Activated naive CD4-positive, alpha-beta T cell treated with anti-CD3 and anti-CD28 coated beads, Interleukin-2, amount 10 ng/mL, durations not matched to agents 7 days and 5 days (primary cell): ENCODE measurements around the gene TFF2.

Source experiments
- CTCF ChIA-PET: fragments of 350-600 bp; sonication (Branson Sonifier 250); formaldehyde crosslinking; loops from one replicate; lab custom pipeline; 2021; ENCODE audit warnings: antibody characterized with exemption; lab: Charles Lee
- DNase-seq: peaks from one replicate; pipeline ENCODE4 v3.0.0-alpha.2; 2020
- H3K27ac Mint-ChIP-seq: one replicate; pipeline ENCODE4 v1.8.0; 2021; ENCODE audit warnings: mild to moderate bottlenecking, moderate library complexity, mixed read lengths
- H3K27me3 Mint-ChIP-seq: one replicate; pipeline ENCODE4 v1.8.0; 2021; ENCODE audit warnings: mild to moderate bottlenecking, mixed read lengths
- H3K36me3 Mint-ChIP-seq: one replicate; pipeline ENCODE4 v1.8.0; 2021; ENCODE audit warnings: mixed read lengths
- H3K4me1 Mint-ChIP-seq: one replicate; pipeline ENCODE4 v1.8.0; 2021; ENCODE audit warnings: mixed read lengths
- H3K4me3 Mint-ChIP-seq: one replicate; pipeline ENCODE4 v1.8.0; 2021; ENCODE audit warnings: mild to moderate bottlenecking, moderate library complexity, mixed read lengths
- H3K9me3 Mint-ChIP-seq: one replicate; pipeline ENCODE4 v1.8.0; 2021; ENCODE audit warnings: mixed read lengths

TFF2 gene

DNA sequence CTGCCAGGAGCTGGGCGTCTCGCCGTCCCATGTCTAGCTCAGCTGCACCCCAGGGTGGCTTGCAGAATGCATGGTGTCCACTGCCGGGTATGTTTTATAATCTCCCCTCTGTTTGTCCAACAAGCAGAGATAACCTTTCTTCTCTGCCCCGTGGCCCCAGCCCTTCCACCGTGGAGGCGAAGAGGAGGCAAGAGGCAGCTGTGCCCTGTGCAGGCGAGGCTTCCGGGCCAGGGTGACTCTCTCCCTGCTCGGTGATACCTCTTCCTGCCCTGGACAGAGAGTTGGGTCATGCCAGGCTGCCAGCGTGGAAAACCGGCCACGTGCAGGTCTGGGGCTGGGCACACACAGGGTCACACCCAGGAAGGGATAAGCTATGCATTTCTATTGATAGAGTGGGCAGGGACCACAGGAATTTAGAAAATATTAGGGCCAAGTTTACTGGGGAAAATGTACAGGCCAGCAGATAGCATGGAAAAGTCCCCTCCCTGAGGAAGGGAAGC lies at the start of gene TFF2:
TSS of gene TFF2 (minus strand) at position 68 of the 500 bp plus-strand sequence. CDS start at position 31, 37 bp downstream.
- Mint-ChIP-seq H3K27ac (no peak within 1 kb of the TSS), H3K9me3 (peaks cover 14% of the 10 kb centered on the region), H3K4me1 (no peaks in the 10 kb centered on the region), H3K36me3 (no peaks in the 10 kb centered on the region), H3K4me3 (no peak within 1 kb of the TSS), H3K27me3 (peaks cover 35% of the 10 kb centered on the region)
- no peak for DNase-seq
- CTCF ChIA-PET = no interaction called here

- Mint-ChIP-seq H3K9me3 (peaks cover 10% of the 10 kb centered on the region), H3K27me3 (no peaks in the 10 kb centered on the region), H3K4me1 (peaks cover 53% of the 10 kb centered on the region), H3K36me3 (peaks cover 25% of the 10 kb centered on the region), H3K27ac (no peak overlapping the region), H3K4me3 (no peak overlapping the region)
- CTCF ChIA-PET = interaction anchor here (0.7 kb wide), 1 partner anchor 199 kb away, joined by 3 read pairs; no protein-coding TSS in a partner anchor
- no peak for DNase-seq
Measured at GRCh38 chr21:42400525-42400924, 49.7 kb upstream of the TFF2 start.

DNA sequence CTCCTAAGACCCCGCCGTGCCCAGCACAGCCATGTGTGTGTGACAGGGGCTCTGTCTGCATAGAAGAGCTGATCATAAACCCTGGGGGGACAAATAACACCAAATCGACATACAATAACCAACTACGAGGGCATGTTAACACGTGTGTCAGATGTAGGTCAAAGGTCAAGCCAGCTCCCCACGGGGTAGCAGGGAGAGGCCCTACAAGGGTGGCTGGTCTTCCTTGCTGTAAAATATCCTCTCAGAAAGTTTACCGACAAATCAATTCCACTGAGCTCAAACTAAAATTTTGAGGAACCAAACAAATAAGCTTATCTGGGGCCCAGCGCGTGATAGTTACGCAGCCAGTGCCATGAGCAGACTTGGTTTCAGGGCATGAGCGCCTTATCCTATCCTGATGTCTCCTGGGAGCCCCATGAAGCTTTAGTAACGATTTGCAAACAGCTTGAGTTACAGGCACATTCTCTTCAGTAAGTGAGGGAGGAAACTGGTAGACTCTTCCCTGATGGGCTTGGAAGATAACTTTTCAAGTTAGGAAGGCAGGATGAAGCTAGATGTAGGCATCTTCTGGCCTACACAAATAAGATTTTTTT lies 47.7 kb upstream of the TFF2 start:
- CTCF ChIA-PET = interaction anchor here (1.1 to 1.8 kb wide), 4 partner anchors 11 to 140 kb away, joined by 3 to 6 read pairs (median 4); no protein-coding TSS in a partner anchor

GRCh38 chr21:42397746-42398394 lies 47.1 kb upstream of the TFF2 start:
- Mint-ChIP-seq H3K36me3 (peaks cover 19% of the 10 kb centered on the region), H3K4me1 (peaks cover 60% of the 10 kb centered on the region), H3K27ac (no peak overlapping the region), H3K27me3 (peaks cover 9% of the 10 kb centered on the region), H3K9me3 (peaks cover 10% of the 10 kb centered on the region), H3K4me3 (no peak overlapping the region)
- CTCF ChIA-PET = interaction anchor here (1.1 to 1.8 kb wide), 4 partner anchors 10 to 139 kb away, joined by 3 to 6 read pairs (median 4); no protein-coding TSS in a partner anchor
- DNase-seq = no peak

More for the DNA sequence above, 47.7 kb upstream of the TFF2 start:
- H3K4me1 Mint-ChIP-seq = peaks cover 59% of the 10 kb centered on the region
- H3K4me3 Mint-ChIP-seq = no peak overlapping the region
- no peak for DNase-seq
- peak overlapping the region; percentile 9 for H3K27ac Mint-ChIP-seq
- peaks cover 19% of the 10 kb centered on the region for H3K36me3 Mint-ChIP-seq
- peaks cover 9% of the 10 kb centered on the region for H3K27me3 Mint-ChIP-seq
- peaks cover 10% of the 10 kb centered on the region for H3K9me3 Mint-ChIP-seq

GRCh38 chr21:42396799-42397745 lies 46.3 kb upstream of the TFF2 start:
- CTCF ChIA-PET = interaction anchor here (1.1 kb wide), 1 partner anchor 16 kb away, joined by 4 read pairs; no protein-coding TSS in a partner anchor
- Mint-ChIP-seq H3K27ac (no peak overlapping the region), H3K4me3 (no peak overlapping the region), H3K9me3 (peaks cover 8% of the 10 kb centered on the region), H3K36me3 (peaks cover 19% of the 10 kb centered on the region), H3K27me3 (peaks cover 9% of the 10 kb centered on the region), H3K4me1 (peaks cover 61% of the 10 kb centered on the region)
- no peak for DNase-seq

GRCh38 chr21:42395905-42396651 lies 45.3 kb upstream of the TFF2 start, which contains the start of gene TMPRSS3:
Gene TMPRSS3 (minus strand): TSS chr21:42396052. CDS start chr21:42395417, 635 bp downstream.
- Mint-ChIP-seq H3K27ac (no peak within 1 kb of the TSS), H3K4me1 (peaks cover 63% of the 10 kb centered on the region), H3K4me3 (no peak within 1 kb of the TSS), H3K36me3 (peaks cover 14% of the 10 kb centered on the region), H3K9me3 (no peaks in the 10 kb centered on the region), H3K27me3 (peaks cover 9% of the 10 kb centered on the region)
- DNase-seq = no peak
- CTCF ChIA-PET = interaction anchor here (1.1 kb wide), 1 partner anchor 15 kb away, joined by 4 read pairs; no protein-coding TSS in a partner anchor

DNA sequence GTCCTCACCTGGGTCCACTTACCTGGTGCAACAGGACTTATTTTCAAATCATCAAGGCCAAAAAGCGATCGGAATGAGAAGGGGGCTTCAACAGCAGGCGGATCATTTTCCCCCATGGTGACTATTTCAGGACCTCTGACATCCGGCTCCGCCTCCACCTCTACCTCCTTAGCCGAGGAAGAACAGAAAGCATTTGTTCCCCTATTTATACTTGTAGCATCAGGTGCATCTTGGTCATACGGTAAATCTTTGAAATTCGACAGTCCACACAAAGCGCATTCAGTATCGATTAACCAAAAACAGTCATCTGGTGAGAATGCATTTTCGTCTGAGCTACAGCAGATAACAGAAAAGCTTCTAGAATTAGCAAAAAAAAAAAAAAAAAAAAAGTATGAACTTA lies 44.5 kb upstream of the TFF2 start:
- CTCF ChIA-PET = no interaction called here
- peaks cover 65% of the 10 kb centered on the region for H3K4me1 Mint-ChIP-seq
- peaks cover 16% of the 10 kb centered on the region for H3K36me3 Mint-ChIP-seq
- H3K27me3 Mint-ChIP-seq = peaks cover 9% of the 10 kb centered on the region
- H3K27ac Mint-ChIP-seq = no peak overlapping the region
- no peak overlapping the region for H3K4me3 Mint-ChIP-seq
- H3K9me3 Mint-ChIP-seq = no peaks in the 10 kb centered on the region
- DNase-seq = no peak

GRCh38 chr21:42393443-42393950 lies 42.7 kb upstream of the TFF2 start:
- no peaks in the 10 kb centered on the region for H3K9me3 Mint-ChIP-seq
- CTCF ChIA-PET = interaction anchor here (1.0 to 2.1 kb wide), 4 partner anchors 10 to 57 kb away, joined by 3 to 13 read pairs (median 6); partner anchors contain the start of gene UBASH3A
- peaks cover 20% of the 10 kb centered on the region for H3K36me3 Mint-ChIP-seq
- peak overlapping the region; percentile 2 for H3K4me3 Mint-ChIP-seq
- no peak for DNase-seq
- H3K27ac Mint-ChIP-seq = peak overlapping the region; percentile 76
- peaks cover 72% of the 10 kb centered on the region for H3K4me1 Mint-ChIP-seq
- H3K27me3 Mint-ChIP-seq = peaks cover 9% of the 10 kb centered on the region

GRCh38 chr21:42392731-42393442 lies 42.1 kb upstream of the TFF2 start:
- peak overlapping the region; percentile 76 for H3K27ac Mint-ChIP-seq
- peaks cover 15% of the 10 kb centered on the region for H3K36me3 Mint-ChIP-seq

DNA sequence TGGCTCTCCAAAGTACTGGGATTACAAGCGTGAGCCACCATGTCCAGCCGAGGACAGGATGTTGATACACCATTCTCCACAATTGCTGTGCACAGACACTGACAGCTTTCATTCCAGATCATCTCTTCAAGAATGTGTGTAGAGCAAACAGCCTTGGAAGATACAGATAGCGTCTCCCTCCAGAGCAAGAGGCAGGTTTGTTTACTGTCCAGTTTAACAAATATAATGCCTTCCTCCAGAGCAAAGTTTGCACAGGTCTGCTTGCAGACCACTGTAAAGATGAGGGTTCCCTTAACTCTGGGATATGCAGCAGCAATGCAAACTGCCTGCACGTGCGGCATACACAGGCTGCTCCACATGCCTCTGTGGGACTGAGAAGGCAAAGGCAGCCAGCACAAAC lies 40.5 kb upstream of the TFF2 start:
- no peak for DNase-seq
- Mint-ChIP-seq H3K4me1 (peaks cover 75% of the 10 kb centered on the region), H3K9me3 (no peaks in the 10 kb centered on the region), H3K36me3 (peaks cover 21% of the 10 kb centered on the region), H3K27me3 (peaks cover 9% of the 10 kb centered on the region), H3K27ac (peak overlapping the region; percentile 20), H3K4me3 (no peak overlapping the region)
- CTCF ChIA-PET = no interaction called here

More at GRCh38 chr21:42392731-42393442, 42.1 kb upstream of the TFF2 start:
- DNase-seq = no peak
- peaks cover 72% of the 10 kb centered on the region for H3K4me1 Mint-ChIP-seq
- peak overlapping the region; percentile 2 for H3K4me3 Mint-ChIP-seq
- H3K9me3 Mint-ChIP-seq = no peaks in the 10 kb centered on the region
- CTCF ChIA-PET = interaction anchor here (1.0 to 2.1 kb wide), 4 partner anchors 11 to 57 kb away, joined by 3 to 13 read pairs (median 6); partner anchors contain the start of gene UBASH3A
- H3K27me3 Mint-ChIP-seq = peaks cover 9% of the 10 kb centered on the region

DNA sequence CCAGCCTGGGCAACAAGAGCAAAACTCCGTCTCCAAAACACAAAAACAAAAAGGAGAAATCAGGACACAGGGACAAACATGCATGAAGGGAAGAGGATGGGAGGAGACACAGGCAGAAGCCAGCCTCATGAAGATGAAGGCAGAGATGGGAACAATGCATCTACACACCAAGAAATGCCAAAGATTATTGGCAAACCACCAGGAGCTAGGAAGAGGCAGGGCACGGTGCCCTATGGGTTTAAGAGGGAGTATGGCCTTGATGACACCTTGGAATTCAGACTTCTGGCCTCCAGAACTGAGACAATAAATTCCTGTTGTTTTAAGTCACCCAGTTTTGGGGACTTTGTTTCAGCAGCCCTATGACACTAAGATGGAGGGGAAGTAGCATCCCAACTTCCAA lies 39.9 kb upstream of the TFF2 start:
- Mint-ChIP-seq H3K36me3 (peaks cover 22% of the 10 kb centered on the region), H3K27me3 (peaks cover 9% of the 10 kb centered on the region), H3K4me1 (peaks cover 75% of the 10 kb centered on the region), H3K4me3 (no peak overlapping the region), H3K9me3 (no peaks in the 10 kb centered on the region), H3K27ac (no peak overlapping the region)
- CTCF ChIA-PET = no interaction called here
- DNase-seq = no peak

DNA sequence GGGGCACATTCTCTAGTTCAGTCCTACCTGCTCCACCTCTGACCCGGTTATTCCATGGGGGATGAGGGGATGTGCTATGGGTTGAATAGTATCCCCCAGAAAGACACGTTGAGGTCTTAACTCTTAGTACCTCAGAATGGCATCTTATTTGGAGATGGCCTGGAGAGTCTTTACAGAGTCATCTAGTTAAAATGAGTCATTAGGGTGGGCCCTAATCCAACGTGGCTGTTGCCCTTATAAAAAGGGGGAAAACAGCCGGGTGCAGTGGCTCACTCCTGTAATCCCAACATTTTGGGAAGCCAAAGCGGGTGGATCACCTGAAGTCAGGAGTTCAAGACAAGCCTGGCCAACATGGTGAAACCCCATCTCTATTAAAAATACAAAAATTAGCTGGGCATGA lies 39.4 kb upstream of the TFF2 start:
- no peak overlapping the region for H3K4me3 Mint-ChIP-seq
- no peak for DNase-seq
- H3K4me1 Mint-ChIP-seq = peaks cover 78% of the 10 kb centered on the region
- CTCF ChIA-PET = no interaction called here
- H3K27me3 Mint-ChIP-seq = peaks cover 8% of the 10 kb centered on the region
- H3K36me3 Mint-ChIP-seq = peaks cover 26% of the 10 kb centered on the region
- peaks cover 2% of the 10 kb centered on the region for H3K9me3 Mint-ChIP-seq
- no peak overlapping the region for H3K27ac Mint-ChIP-seq
